A549 (cell line): ENCODE data around the gene CSTF1.

Experiments
- CTCF ChIP-seq: fragments of >200 bp; sonication (Bioruptor Twin); formaldehyde crosslinking; IDR thresholded peaks from 3 replicates; pipeline ENCODE4 v1.5.1; 2016
- MAZ ChIP-seq: fragments of 150-350 bp; IDR thresholded peaks from 2 replicates; pipeline ENCODE4 v1.6.1; 2014; ENCODE audit warnings: antibody characterized with exemption, low read depth, low read length, borderline replicate concordance
- POLR2A ChIP-seq: IDR thresholded peaks from 2 replicates; pipeline ENCODE4 v1.6.1; 2012; ENCODE audit warnings: mild to moderate bottlenecking, low read length
- RCOR1 ChIP-seq: fragments of 150-350 bp; IDR thresholded peaks from 2 replicates; pipeline ENCODE4 v1.6.1; 2014; ENCODE audit warnings: antibody characterized with exemption, low read length, low read depth

- TF ChIP-seq CTCF (no peak), RCOR1 (no peak), POLR2A (no peak), MAZ (no peak)
These were observed 781 bp upstream of the CSTF1 start for GRCh38 chr20:56391596-56392131.
